ENCODE measurements around the gene HHAT. TPM values are rescaled to one million over a fixed set of nuclear protein-coding genes. Genes with fewer than 3 reads are reported as not detected.

Gene HHAT
- total and polyA plus RNA-seq, 2 of the 4 experiments (the other 2 are of a cell fraction): 1.7 to 2.5 TPM

DNA sequence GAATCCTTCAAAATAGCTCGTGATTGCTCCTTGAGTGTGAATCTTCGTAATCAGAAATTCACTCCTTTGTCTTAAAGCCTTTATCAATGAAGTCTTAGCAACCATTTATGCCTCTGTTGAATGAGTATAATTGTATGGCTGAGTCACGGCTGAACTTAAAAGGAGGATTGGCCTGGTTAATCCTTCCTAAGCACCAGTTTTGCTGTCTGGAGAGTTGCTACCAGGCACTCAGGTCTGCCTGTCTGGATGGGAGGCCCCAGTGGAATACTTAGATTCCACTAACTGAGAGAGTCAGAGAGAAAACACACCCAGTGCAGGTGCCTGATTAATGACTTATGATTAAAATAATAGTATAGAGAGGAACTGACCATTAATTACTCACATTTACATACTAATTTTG, 7.6 kb upstream of the HHAT start:
- dilution Hi-C loops (cut with HindIII; ENCODE audit: low sequenced_read_pairs, unreplicated experiment): no loop called here
- Histone ChIP-seq H4K8ac (ENCODE audit: low read depth in 2 of 2, low read length in 2 of 2) (no peak overlapping the region), H3K14ac (replicated peaks; ENCODE audit: low read depth, low read length) (no peak overlapping the region), H4K20me1 (ENCODE audit: insufficient read depth, low read length) (no peaks in the 10 kb centered on the region), H3K9ac (ENCODE audit: low read depth, low read length) (no peak overlapping the region), H3K79me1 (ENCODE audit: low read depth in 1 of 2, low read length in 2 of 2) (no peaks in the 10 kb centered on the region), H2AK5ac (ENCODE audit: low read depth, low read length) (no peak overlapping the region), H2AFZ (replicated peaks; ENCODE audit: low read length, poor library complexity) (no peak overlapping the region), H4K5ac (ENCODE audit: low read depth, low read length) (no peak overlapping the region), H3K27ac (ENCODE audit: insufficient read depth, low read length) (no peak overlapping the region), H4K91ac (ENCODE audit: insufficient read depth, low read depth, low read length) (no peak overlapping the region), H3K18ac (ENCODE audit: low read depth, low read length) (no peak overlapping the region), H3K27me3 (ENCODE audit: control insufficient read depth, insufficient read depth, low read length) (peaks cover 5% of the 10 kb centered on the region), H3K4me3 (ENCODE audit: insufficient read depth, low read depth, low read length) (no peak overlapping the region), H3K36me3 (ENCODE audit: control insufficient read depth, insufficient read depth, low read length) (no peaks in the 10 kb centered on the region), H3K4me1 (ENCODE audit: control insufficient read depth, insufficient read depth, low read length) (no peaks in the 10 kb centered on the region), H2BK15ac (ENCODE audit: low read depth, low read length) (no peak overlapping the region), H2BK5ac (ENCODE audit: low read depth, low read length, poor library complexity, severe bottlenecking) (no peak overlapping the region), H3K9me3 (ENCODE audit: control insufficient read depth, insufficient read depth, low read length) (no peaks in the 10 kb centered on the region), H3K23ac (ENCODE audit: low read depth, low read length) (no peak overlapping the region), H3K9me1 (ENCODE audit: insufficient read depth, low read length) (no peaks in the 10 kb centered on the region), H2BK20ac (ENCODE audit: low read depth, low read length) (no peak overlapping the region), H3K4me2 (ENCODE audit: low read depth, low read length) (no peak overlapping the region), H2BK120ac (ENCODE audit: low read depth, low read length) (no peak overlapping the region), H2AK9ac (replicated peaks; ENCODE audit: low read depth, low read length, poor library complexity) (no peak overlapping the region), H3K56ac (ENCODE audit: extremely low read depth, insufficient read depth, low read length) (no peak overlapping the region), H3K4ac (ENCODE audit: low read depth, low read length) (no peak overlapping the region)
- DNase-seq: no peak
- intact Hi-C loops (cut with micrococcal nuclease): no loop called here
- no TSS peak for BruUV-seq (replicated peaks)
- in situ Hi-C loops (cut with MboI; ENCODE audit: low sequenced_read_pairs): loop anchor here (25.0 kb wide), 1 partner anchor 459 kb away; no protein-coding TSS in a partner anchor
- TF ChIP-seq CHD1 (IDR thresholded peaks at IDR 0.05; ENCODE audit: low read depth, low read length): no peak
- TF ChIP-seq NFE2L2 (IDR thresholded peaks at IDR 0.05; ENCODE audit: low read depth, low read length): no peak
- TF ChIP-seq RCOR1 (IDR thresholded peaks at IDR 0.05; ENCODE audit: insufficient replicate concordance, low read length): no peak
- no peak for TF ChIP-seq FOS (IDR thresholded peaks at IDR 0.05; ENCODE audit: low read depth, low read length)
- TF ChIP-seq, protein P1, sequence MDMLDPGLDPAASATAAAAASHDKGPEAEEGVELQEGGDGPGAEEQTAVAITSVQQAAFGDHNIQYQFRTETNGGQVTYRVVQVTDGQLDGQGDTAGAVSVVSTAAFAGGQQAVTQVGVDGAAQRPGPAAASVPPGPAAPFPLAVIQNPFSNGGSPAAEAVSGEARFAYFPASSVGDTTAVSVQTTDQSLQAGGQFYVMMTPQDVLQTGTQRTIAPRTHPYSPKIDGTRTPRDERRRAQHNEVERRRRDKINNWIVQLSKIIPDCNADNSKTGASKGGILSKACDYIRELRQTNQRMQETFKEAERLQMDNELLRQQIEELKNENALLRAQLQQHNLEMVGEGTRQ (IDR thresholded peaks at IDR 0.05; ENCODE audit: low read depth, low read length): no peak
- TF ChIP-seq, protein P2, sequence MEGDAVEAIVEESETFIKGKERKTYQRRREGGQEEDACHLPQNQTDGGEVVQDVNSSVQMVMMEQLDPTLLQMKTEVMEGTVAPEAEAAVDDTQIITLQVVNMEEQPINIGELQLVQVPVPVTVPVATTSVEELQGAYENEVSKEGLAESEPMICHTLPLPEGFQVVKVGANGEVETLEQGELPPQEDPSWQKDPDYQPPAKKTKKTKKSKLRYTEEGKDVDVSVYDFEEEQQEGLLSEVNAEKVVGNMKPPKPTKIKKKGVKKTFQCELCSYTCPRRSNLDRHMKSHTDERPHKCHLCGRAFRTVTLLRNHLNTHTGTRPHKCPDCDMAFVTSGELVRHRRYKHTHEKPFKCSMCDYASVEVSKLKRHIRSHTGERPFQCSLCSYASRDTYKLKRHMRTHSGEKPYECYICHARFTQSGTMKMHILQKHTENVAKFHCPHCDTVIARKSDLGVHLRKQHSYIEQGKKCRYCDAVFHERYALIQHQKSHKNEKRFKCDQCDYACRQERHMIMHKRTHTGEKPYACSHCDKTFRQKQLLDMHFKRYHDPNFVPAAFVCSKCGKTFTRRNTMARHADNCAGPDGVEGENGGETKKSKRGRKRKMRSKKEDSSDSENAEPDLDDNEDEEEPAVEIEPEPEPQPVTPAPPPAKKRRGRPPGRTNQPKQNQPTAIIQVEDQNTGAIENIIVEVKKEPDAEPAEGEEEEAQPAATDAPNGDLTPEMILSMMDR (conservative IDR thresholded peaks at IDR 0.05; ENCODE audit: low read depth, low read length): no peak
- WGBS, 2 experiments (ENCODE audit: extremely low coverage in 2 of 2, insufficient read length in 1 of 2): no CpG with 5 or more reads among the region's 3 CpGs
- CTCF ChIA-PET: no interaction called here
- ATAC-seq (ENCODE audit: low read depth): no peak
- POLR2A ChIA-PET (ENCODE audit: unreplicated experiment): no interaction called here
